Measurements from ENCODE around the gene JPH2.

JPH2 gene

DNA sequence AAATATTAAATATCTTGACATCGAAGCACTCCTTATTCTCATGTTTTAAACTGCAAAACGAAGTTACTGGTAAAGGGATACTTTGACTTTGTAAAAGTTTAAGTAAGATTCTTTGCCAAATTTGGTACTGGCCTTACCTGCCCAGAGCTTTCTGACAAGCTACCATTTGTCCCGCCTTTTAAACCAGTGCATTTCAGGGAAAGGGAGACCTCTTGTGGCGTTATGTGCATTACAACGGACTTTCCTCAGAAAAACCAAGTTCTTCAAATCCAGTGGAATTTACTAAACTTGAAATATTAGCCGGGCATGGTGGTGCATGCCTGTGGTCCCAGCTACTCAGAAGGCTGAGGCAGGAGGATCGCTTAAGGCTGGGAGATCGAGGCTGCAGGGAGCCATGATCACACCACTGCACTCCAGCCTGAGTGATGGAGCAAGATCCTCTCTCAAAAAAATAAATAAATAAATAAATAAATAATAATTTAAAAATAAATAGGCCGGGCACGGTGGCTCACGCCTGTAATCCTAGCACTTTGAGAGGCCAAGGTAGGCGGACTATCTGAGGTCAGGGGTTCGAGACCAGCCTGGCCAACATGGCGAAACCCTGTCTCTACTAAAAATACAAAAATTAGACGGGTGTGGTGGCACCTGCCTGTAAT is 3.3 kb upstream of the JPH2 start:
- TF ChIP-seq, protein P1, sequence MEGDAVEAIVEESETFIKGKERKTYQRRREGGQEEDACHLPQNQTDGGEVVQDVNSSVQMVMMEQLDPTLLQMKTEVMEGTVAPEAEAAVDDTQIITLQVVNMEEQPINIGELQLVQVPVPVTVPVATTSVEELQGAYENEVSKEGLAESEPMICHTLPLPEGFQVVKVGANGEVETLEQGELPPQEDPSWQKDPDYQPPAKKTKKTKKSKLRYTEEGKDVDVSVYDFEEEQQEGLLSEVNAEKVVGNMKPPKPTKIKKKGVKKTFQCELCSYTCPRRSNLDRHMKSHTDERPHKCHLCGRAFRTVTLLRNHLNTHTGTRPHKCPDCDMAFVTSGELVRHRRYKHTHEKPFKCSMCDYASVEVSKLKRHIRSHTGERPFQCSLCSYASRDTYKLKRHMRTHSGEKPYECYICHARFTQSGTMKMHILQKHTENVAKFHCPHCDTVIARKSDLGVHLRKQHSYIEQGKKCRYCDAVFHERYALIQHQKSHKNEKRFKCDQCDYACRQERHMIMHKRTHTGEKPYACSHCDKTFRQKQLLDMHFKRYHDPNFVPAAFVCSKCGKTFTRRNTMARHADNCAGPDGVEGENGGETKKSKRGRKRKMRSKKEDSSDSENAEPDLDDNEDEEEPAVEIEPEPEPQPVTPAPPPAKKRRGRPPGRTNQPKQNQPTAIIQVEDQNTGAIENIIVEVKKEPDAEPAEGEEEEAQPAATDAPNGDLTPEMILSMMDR (IDR thresholded peaks at IDR 0.05), result peak; percentile 78

- TF ChIP-seq, protein P1 (IDR thresholded peaks at IDR 0.05), result no peak
Measured at GRCh38 chr20:44188752-44189151, 1.8 kb upstream of the JPH2 start.

- TF ChIP-seq, protein P1 (IDR thresholded peaks at IDR 0.05), result no peak
Measured at GRCh38 chr20:44187772-44188709, 1.1 kb upstream of the JPH2 start.

DNA sequence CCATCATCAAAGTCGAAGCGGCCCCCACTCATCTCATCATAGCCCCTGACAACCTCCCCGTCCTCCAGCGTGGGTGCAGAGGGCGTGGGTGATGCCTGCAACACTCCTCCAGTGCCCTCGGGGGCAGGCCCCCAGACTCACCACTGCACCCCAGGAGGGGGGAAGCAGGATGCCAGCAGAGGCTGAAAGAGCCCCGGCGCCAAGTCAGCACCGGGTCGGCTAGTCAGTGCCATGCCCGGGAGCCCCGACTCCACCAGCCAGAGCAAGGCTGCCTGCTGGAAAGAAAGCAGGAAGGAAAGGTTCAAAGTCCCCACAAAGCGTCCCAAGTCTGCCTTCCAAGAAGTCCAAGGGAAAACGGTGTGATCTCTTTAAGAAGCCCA is 324 bp downstream of the JPH2 start:
- TF ChIP-seq, protein P1 (IDR thresholded peaks at IDR 0.05), result no peak

DNA sequence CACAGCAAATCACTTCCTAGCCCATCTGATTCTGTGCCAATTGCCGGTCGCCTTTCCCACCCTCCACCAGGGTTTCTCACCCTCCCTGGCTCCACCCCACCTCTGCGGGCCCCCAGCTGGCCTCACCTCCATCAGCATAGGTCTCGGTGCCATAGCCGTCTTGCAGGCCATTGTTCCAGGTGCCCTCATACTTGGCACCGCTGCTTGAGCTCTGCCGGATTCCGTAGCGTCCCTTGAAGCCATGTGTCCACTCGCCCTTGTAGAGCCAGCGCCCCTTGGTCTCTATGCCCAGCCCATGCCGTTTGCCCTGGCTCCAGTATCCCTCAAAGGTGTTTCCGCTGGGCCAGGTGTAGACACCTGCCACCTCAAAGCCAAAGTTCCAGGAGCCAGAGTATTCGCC is 787 bp downstream of the JPH2 start:
- TF ChIP-seq, protein P1 (IDR thresholded peaks at IDR 0.05), result no peak

DNA sequence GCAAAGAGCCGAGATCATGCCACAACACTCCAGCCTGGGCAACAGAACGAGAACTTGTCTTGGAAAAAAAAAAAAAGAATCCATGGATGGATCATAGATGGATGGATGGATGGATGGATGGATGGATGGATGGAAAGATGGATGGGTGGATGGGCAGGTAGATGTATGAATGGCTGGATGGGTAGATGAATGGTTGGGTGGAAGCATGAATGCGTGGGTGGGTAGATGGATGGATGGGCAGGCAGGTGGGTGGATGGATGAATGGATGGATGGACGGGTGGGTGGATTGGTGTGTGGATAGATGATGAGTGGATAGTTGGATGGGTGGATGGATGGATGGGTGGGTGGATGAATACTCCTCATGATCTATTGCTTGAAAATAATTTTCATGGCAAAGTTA is 1.4 kb downstream of the JPH2 start:
- TF ChIP-seq, protein P1 (IDR thresholded peaks at IDR 0.05), result no peak

- TF ChIP-seq, protein P1 (IDR thresholded peaks at IDR 0.05), result no peak
Measured at GRCh38 chr20:44183282-44183681, 3.7 kb downstream of the JPH2 start.
